Vagina (tissue), 2 donors: ENCODE measurements around the gene CYP27B1. TPM values are rescaled to one million over a fixed set of nuclear protein-coding genes. Genes with fewer than 3 reads are reported as not detected.
"Not testable (repeated sequence)": the region's sequence is repeated elsewhere in the genome, so short reads cannot be mapped to it uniquely, and the experiment has no call there.

Experiments used
- DNase-seq, 2 donors: peaks; one replicate each; pipeline ENCODE4 v3.0.0-alpha.2; 2017; ENCODE audit errors: extremely low spot score in 2 of 2
- H3K27ac ChIP-seq: fragments of 200-600 bp; sonication (generic); one replicate; pipeline ENCODE4 v1.5.1; 2019
- H3K27me3 ChIP-seq: fragments of 200-600 bp; sonication (generic); one replicate; pipeline ENCODE4 v1.5.1; 2019
- H3K36me3 ChIP-seq, 2 donors: fragments of 200-600 bp; sonication (generic); one replicate each; pipeline ENCODE4 v1.5.1; 2017 to 2019
- H3K4me1 ChIP-seq: fragments of 200-600 bp; sonication (generic); one replicate; pipeline ENCODE4 v1.5.1; 2019
- H3K4me3 ChIP-seq, 2 donors: fragments of 200-600 bp; sonication (generic); 1 replicate in 1 of 2; 2 replicates in 1 of 2; pipeline ENCODE4 v1.5.1; 2016 to 2019
- H3K9me3 ChIP-seq: fragments of 200-600 bp; sonication (generic); one replicate; pipeline ENCODE4 v1.5.1; 2019
- POLR2A ChIP-seq, 2 donors: fragments of 450-650 bp; IDR thresholded peaks; one replicate each; pipeline ENCODE4 v1.6.1; 2017; ENCODE audit warnings: antibody characterized with exemption in 2 of 2, mild to moderate bottlenecking in 2 of 2, moderate library complexity in 2 of 2
- POLR2AphosphoS5 ChIP-seq, 2 donors: sonication (generic); formaldehyde crosslinking; IDR thresholded peaks; one replicate each; pipeline ENCODE4 v1.9.0; 2017; ENCODE audit warnings: antibody characterized with exemption in 2 of 2, mild to moderate bottlenecking in 2 of 2, low read depth in 1 of 2; ENCODE audit not compliant: insufficient read depth in 1 of 2
- intact Hi-C: fragments of 100-400 bp; cut with DNase I; formaldehyde crosslinking; loops from one replicate; pipeline ENCODE4 v1.15.1; 2023
- total RNA-seq: library from RNA; depleted of rRNA; stranded (reverse); fragments of >200 nt; gene quantifications from one replicate; pipeline ENCODE4 v1.2.3, GENCODE V29; 2016
- TF ChIP-seq, protein P1 (sequence below), 3 experiments: fragments of 450-650 bp in 2 of 3; fragments of 200-600 bp in 1 of 3; sonication (generic) in 1 of 3; IDR thresholded peaks; one replicate each; pipeline ENCODE4 v1.5.1; 2017 to 2019; ENCODE audit warnings: antibody characterized with exemption in 3 of 3, mild to moderate bottlenecking in 2 of 3, moderate library complexity in 2 of 3

The CYP27B1 gene
- total RNA-seq, 1 donor from 2014 or later, result 1.7 TPM

DNA sequence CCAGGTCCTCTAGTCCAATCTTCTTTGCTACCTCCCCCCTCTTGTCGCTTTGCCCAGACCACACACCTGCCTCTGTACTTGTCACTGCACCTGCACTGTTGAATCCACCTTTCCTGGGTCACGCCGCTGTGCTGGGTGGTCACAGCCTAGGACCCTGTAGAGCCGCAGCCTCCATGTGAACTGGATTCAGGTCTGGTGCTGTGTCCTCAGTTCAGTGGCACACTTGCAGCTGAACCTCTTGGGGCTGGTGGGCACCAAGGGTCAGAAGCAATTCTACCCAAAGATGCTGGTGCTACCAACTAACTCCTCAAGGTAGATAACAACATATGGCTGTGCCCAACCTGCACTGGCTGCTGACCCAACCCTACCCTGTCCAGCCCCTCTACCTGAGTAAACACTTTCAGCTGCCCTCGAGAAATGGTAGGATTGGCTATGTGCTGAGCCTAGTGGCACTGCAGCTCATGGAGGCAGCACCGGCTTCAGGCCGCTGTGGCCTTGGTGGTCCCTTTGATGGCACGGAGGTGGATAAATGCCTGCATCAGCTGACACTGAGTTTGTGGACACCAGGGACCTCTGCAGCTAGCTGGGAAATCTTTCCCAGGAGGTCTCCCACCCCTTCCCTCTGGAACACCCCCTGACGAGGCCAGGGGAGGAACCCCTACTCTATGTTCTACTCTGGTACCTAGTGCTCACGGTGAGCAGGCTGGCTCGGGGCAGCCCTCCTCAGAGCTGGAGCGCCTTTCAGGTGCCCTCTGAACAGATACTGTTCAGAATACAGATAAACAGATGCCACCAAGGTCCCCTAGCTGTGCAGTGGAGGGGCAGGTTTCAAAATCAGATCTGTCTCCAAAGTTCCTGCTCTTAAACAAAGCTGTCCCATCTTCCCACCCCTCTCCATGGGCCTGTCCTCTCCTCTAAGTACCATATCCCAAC lies 42.6 kb downstream of the CYP27B1 start:
- peak in 1 of 2 donors; percentile 84 for DNase-seq
- H3K4me3 ChIP-seq, result no peak overlapping the region
- intact Hi-C loops, result loop anchor here (2.0 kb wide), 1 partner anchor 59 kb away; the partner anchor contains the start of gene TSFM
- TF ChIP-seq POLR2AphosphoS5 (IDR thresholded peaks at IDR 0.05; ENCODE audit: insufficient read depth in 1 of 2, low read depth in 1 of 2) (no peak), POLR2A (IDR thresholded peaks at IDR 0.05) (no peak)
- TF ChIP-seq, protein P1, sequence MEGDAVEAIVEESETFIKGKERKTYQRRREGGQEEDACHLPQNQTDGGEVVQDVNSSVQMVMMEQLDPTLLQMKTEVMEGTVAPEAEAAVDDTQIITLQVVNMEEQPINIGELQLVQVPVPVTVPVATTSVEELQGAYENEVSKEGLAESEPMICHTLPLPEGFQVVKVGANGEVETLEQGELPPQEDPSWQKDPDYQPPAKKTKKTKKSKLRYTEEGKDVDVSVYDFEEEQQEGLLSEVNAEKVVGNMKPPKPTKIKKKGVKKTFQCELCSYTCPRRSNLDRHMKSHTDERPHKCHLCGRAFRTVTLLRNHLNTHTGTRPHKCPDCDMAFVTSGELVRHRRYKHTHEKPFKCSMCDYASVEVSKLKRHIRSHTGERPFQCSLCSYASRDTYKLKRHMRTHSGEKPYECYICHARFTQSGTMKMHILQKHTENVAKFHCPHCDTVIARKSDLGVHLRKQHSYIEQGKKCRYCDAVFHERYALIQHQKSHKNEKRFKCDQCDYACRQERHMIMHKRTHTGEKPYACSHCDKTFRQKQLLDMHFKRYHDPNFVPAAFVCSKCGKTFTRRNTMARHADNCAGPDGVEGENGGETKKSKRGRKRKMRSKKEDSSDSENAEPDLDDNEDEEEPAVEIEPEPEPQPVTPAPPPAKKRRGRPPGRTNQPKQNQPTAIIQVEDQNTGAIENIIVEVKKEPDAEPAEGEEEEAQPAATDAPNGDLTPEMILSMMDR (IDR thresholded peaks at IDR 0.05), result no peak
- H3K4me1 ChIP-seq, result peaks cover 10% of the 10 kb centered on the region
- no peaks in the 10 kb centered on the region for H3K9me3 ChIP-seq
- H3K27me3 ChIP-seq, result no peaks in the 10 kb centered on the region
- no peak overlapping the region for H3K27ac ChIP-seq
- H3K36me3 ChIP-seq, result peaks cover 0 to 24% of the 10 kb centered on the region in 2 donors

DNA sequence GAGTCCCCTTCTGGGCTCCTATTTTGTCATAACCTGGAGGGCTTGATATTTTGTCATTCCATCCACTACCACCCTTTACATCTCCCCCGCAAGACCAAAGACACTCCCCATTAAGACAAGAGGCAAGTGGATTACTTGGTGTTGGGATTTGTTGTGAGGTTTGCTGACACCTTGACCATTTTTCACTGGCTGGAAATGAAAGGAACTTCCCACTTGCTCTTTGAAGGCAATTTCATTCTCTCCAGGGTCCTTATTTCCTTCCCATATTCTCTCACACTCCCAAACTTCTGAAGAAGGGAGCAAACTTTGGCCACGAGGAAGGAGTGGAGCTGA lies 43.3 kb downstream of the CYP27B1 start:
- Histone ChIP-seq H3K9me3 (no peaks in the 10 kb centered on the region), H3K4me1 (peaks cover 10% of the 10 kb centered on the region), H3K36me3 (peaks cover 0 to 30% of the 10 kb centered on the region in 2 donors), H3K27me3 (no peaks in the 10 kb centered on the region), H3K27ac (no peak overlapping the region), H3K4me3 (no peak overlapping the region)
- no peak for DNase-seq
- intact Hi-C loops, result no loop called here
- TF ChIP-seq POLR2AphosphoS5 (IDR thresholded peaks at IDR 0.05; ENCODE audit: insufficient read depth in 1 of 2, low read depth in 1 of 2) (no peak), POLR2A (IDR thresholded peaks at IDR 0.05) (no peak)
- TF ChIP-seq, protein P1 (IDR thresholded peaks at IDR 0.05), result no peak

DNA sequence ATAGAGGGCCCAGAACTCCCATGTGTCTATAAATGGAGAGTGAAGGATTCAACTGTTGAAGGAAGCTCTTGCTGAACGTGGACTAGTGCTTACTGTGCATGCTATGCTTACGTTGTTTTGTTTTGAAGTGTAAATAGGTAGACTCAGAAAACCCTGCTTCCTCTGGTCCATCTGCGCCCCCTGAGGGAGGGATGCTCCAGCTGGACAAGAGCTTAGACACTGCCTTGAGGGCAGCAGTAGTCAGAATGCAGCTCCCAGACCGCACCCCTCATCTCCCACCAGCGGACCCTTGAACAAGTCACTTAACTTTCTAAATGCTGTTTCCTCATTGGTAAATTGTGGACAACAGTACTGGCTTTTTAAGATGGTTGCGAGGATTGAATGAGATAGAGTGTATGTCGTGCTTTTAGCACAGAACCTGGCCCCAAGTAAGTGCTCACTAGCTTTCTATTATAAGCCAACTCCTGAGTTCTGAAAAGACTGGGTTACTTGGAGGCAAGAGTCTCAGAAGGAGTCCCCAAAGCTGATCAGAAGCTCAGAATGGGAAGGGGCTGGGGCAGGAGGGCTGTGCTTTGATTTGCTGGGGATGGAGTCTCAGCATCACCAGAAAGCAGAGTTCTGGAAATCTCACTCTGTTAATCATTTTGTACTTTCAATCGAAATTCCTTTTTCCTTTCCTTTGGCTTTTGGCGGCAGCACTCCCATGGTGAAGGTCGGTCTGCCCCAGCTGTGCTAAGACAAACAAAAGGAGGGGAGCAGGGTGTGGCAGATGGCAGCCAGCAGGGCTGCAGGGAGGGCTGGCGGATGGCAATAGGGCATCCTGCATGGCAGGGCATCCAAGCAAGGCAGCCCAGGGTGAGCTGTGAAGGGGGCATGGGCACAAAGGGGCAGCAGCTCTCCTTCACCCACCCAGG lies 43.9 kb downstream of the CYP27B1 start:
- no peak overlapping the region for H3K27ac ChIP-seq
- intact Hi-C loops, result no loop called here
- H3K4me3 ChIP-seq, result no peak overlapping the region
- no peak for TF ChIP-seq POLR2AphosphoS5 (IDR thresholded peaks at IDR 0.05; ENCODE audit: insufficient read depth in 1 of 2, low read depth in 1 of 2)
- TF ChIP-seq POLR2A (IDR thresholded peaks at IDR 0.05), result no peak
- TF ChIP-seq, protein P1 (IDR thresholded peaks at IDR 0.05), result no peak
- peaks cover 10% of the 10 kb centered on the region for H3K4me1 ChIP-seq
- H3K27me3 ChIP-seq, result no peaks in the 10 kb centered on the region
- peak; percentile 49 to 78 for DNase-seq
- no peaks in the 10 kb centered on the region for H3K9me3 ChIP-seq
- H3K36me3 ChIP-seq, result peaks cover 0 to 37% of the 10 kb centered on the region in 2 donors

DNA sequence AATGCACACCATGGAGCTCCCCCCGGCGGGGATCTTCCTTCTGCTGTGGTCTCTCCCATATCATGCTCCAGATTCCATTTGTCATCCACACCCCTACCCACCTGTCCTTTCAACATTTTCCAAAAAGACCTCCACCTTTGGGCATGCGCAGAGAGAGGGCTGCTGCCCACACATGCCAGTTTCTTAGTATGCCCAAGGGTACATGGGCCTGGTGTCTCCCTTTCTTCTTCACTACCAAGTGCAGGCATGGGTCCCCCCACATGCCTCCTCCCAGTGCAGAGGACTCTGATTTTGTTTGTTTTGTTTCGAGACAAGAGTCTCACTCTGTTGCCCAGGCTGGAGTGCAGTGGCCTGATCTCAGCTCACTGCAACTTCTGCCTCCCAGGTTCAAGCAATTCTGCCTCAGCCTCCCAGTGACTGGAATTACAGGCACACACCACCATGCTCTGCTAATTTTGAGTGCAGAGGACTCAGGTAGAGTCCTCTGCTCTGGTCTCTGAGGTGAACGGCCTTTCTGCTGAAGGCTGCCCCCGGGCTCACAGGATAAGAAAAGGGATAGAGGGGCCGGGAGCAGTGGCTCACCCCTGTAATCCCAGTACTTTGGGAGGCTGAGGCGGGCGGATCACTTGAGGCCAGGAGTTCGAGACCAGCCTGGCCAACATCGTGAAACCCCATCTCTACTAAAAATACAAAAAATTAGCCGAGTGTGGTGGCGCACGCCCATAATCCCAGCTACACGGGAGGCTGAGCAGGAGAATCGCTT lies 44.9 kb downstream of the CYP27B1 start:
- H3K9me3 ChIP-seq, H3K27ac ChIP-seq, H3K27me3 ChIP-seq, H3K4me1 ChIP-seq, intact Hi-C loops, H3K4me3 ChIP-seq: not testable (repeated sequence)
- peak; percentile 58 to 62 for DNase-seq
- peaks cover 0 to 45% of the 10 kb centered on the region in 2 donors for H3K36me3 ChIP-seq
